ENCODE results near the gene COL24A1. TPM values are rescaled to one million over a fixed set of nuclear protein-coding genes. Genes with fewer than 3 reads are reported as not detected.

The COL24A1 gene
- total RNA-seq, 1 experiment from 2014 or later: 0.35 TPM

- H3K9ac ChIP-seq (ENCODE audit: extremely low read depth, insufficient read length, low read length): no peak overlapping the region
- DNase-seq: no peak
- no peak overlapping the region for H2BK120ac ChIP-seq (ENCODE audit: low read depth, low read length, poor library complexity, severe bottlenecking)
- H3K79me1 ChIP-seq (ENCODE audit: insufficient read depth, low read depth, low read length, poor library complexity, severe bottlenecking): no peaks in the 10 kb centered on the region
- H3K14ac ChIP-seq (ENCODE audit: insufficient read depth, low read length): no peak overlapping the region
- WGBS (ENCODE audit: extremely low coverage, insufficient read length, low lambda C conversion rate): no CpG with 5 or more reads among the region's 3 CpGs
- H3K4me2 ChIP-seq (ENCODE audit: insufficient read depth, insufficient read length, low read length): no peak overlapping the region
- no peaks in the 10 kb centered on the region for H3K9me3 ChIP-seq (ENCODE audit: control insufficient read depth, low read depth, low read length)
- H3K4me1 ChIP-seq (ENCODE audit: insufficient read depth, low read length): peaks cover 2% of the 10 kb centered on the region; the same call in 1 of the 2 replicates
- no peak overlapping the region for H3K18ac ChIP-seq (ENCODE audit: insufficient read length, low read depth, low read length)
- H3K27me3 ChIP-seq (ENCODE audit: insufficient read depth, low read length): peaks cover 16% of the 10 kb centered on the region; the same call in 1 of the 2 replicates
- H4K8ac ChIP-seq (replicated peaks; ENCODE audit: insufficient read length, low read depth, low read length): no peak overlapping the region
- H2AK5ac ChIP-seq (ENCODE audit: insufficient read length, low read length): no peak overlapping the region
- H3K56ac ChIP-seq (ENCODE audit: insufficient read length, low read depth, low read length): no peak overlapping the region
- no peak overlapping the region for H2AFZ ChIP-seq (ENCODE audit: low read length)
- H3K4ac ChIP-seq (ENCODE audit: low read depth, low read length): no peak overlapping the region
- Mint-ChIP-seq H3K36me3 (ENCODE audit: insufficient read depth in 1 of 3, low read depth in 3 of 3) (no peaks in the 10 kb centered on the region), H3K27ac (no peak overlapping the region), H3K4me1 (peaks cover 13 to 16% of the 10 kb centered on the region in 2 experiments; a peak in 3 of 4 replicates), H3K27me3 (ENCODE audit: low read depth) (peaks cover 61% of the 10 kb centered on the region), H3K9me3 (peaks cover 2 to 4% of the 10 kb centered on the region in 2 experiments; a peak in 3 of 5 replicates), H3K4me3 (no peak overlapping the region)
- H4K91ac ChIP-seq (ENCODE audit: insufficient read length, low read depth, low read length): no peak overlapping the region
- no peak overlapping the region for H4K5ac ChIP-seq (ENCODE audit: insufficient read length, low read depth, low read length)
- no peak overlapping the region for H3K27ac ChIP-seq (ENCODE audit: insufficient read length, low read depth, low read length)
- H4K20me1 ChIP-seq (ENCODE audit: control insufficient read depth, insufficient read depth, insufficient read length): no peaks in the 10 kb centered on the region
- no peak for TF ChIP-seq CTCF (conservative IDR thresholded peaks at IDR 0.05)
- no peak overlapping the region for H3T11ph ChIP-seq (ENCODE audit: low read length)
- H2BK20ac ChIP-seq (ENCODE audit: low read depth, low read length, poor library complexity, severe bottlenecking): no peak overlapping the region
- H2BK15ac ChIP-seq (ENCODE audit: low read depth, low read length): no peak overlapping the region
- no peak overlapping the region for H2BK12ac ChIP-seq (ENCODE audit: insufficient read length, low read depth, low read length)
- H3K23me2 ChIP-seq (ENCODE audit: insufficient read length, low read depth, low read length, poor library complexity, severe bottlenecking): peaks cover 14% of the 10 kb centered on the region
- H2BK5ac ChIP-seq (ENCODE audit: insufficient read length, low read length): no peak overlapping the region
- no peaks in the 10 kb centered on the region for H3K79me2 ChIP-seq (ENCODE audit: insufficient read depth, low read length)
- no peak overlapping the region for H3K23ac ChIP-seq (ENCODE audit: insufficient read length, low read depth, low read length)
These were observed 3.2 kb upstream of the COL24A1 start for GRCh38 chr1:86159800-86160199.
